ENCODE measurements around the gene DCTPP1.
"Not testable (repeated sequence)": the region's sequence is repeated elsewhere in the genome, so short reads cannot be mapped to it uniquely, and the experiment has no call there.

The DCTPP1 gene
- 5.6 to 9.5 (median 8.7) reads per million in 3 donors for total RNA-seq

- H3K4me1 ChIP-seq (ENCODE audit: control insufficient read depth, insufficient read depth, low read length, poor library complexity, severe bottlenecking) = peaks cover 7% of the 10 kb centered on the region
- peak within 1 kb of the TSS; percentile 71 for H3K27ac ChIP-seq (ENCODE audit: insufficient read depth, low read length, poor library complexity, severe bottlenecking)
- H3K4me3 ChIP-seq (ENCODE audit: insufficient read depth, low read depth, low read length, poor library complexity, severe bottlenecking) = peak within 1 kb of the TSS; percentile 64
- no peaks in the 10 kb centered on the region for H3K27me3 ChIP-seq (replicated peaks; ENCODE audit: control insufficient read depth, insufficient read depth, low read length, poor library complexity, severe bottlenecking)
- peak; percentile 93 to 96 (median 94) for DNase-seq
- no peaks in the 10 kb centered on the region for H3K9me3 ChIP-seq (ENCODE audit: control insufficient read depth, low read length)
- H3K36me3 ChIP-seq (ENCODE audit: control insufficient read depth, insufficient read depth, low read length) = no peaks in the 10 kb centered on the region
Measured at GRCh38 chr16:30429678-30430427, at the start of gene DCTPP1. Gene DCTPP1, minus strand, starts transcription at chr16:30430030. Its CDS starts 50 bp downstream, at chr16:30429980.

DNA sequence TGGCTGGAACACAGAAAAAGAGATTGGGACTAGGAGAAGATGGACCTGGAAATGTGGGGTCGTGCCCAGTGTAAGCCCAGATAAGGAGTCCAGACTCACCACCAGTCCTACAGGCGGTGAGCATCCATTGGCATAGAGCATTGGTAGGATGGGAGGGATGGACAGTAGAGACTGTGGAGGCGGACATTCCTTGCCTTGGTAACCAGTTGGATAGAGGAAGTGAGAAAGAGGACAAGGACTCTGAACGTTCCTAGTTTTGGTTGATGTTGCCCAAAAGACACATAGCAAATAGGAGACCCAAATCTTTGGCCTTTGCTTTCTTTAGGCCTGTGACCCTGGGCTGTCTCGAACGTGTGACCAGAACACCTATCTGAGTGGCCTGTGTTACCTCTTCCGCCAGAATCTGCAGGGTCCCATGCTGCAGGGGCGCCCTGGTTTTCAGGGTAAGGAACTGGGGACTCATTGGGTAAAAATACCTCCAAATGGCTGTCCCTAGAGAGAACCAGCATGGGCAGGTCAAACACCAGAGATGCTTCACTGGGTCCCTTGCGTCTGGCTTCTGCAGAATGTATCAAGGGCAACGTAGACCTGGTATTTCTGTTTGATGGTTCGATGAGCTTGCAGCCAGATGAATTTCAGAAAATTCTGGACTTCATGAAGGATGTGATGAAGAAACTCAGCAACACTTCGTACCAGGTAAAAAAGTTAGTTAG lies 49.1 kb upstream of the DCTPP1 start:
- no peak overlapping the region for H3K27ac ChIP-seq (ENCODE audit: insufficient read depth, low read length, poor library complexity, severe bottlenecking)
- no peak overlapping the region for H3K4me3 ChIP-seq (ENCODE audit: insufficient read depth, low read depth, low read length, poor library complexity, severe bottlenecking)
- DNase-seq = no peak
- peaks cover 61% of the 10 kb centered on the region for H3K36me3 ChIP-seq (ENCODE audit: control insufficient read depth, insufficient read depth, low read length)
- H3K27me3 ChIP-seq (replicated peaks; ENCODE audit: control insufficient read depth, insufficient read depth, low read length, poor library complexity, severe bottlenecking) = no peaks in the 10 kb centered on the region
- H3K9me3 ChIP-seq (ENCODE audit: control insufficient read depth, low read length) = no peaks in the 10 kb centered on the region
- H3K4me1 ChIP-seq (ENCODE audit: control insufficient read depth, insufficient read depth, low read length, poor library complexity, severe bottlenecking) = peaks cover 23% of the 10 kb centered on the region

- not testable (repeated sequence) for H3K9me3 ChIP-seq (ENCODE audit: control insufficient read depth, low read length); H3K27me3 ChIP-seq (replicated peaks; ENCODE audit: control insufficient read depth, insufficient read depth, low read length, poor library complexity, severe bottlenecking); H3K4me3 ChIP-seq (ENCODE audit: insufficient read depth, low read depth, low read length, poor library complexity, severe bottlenecking); DNase-seq
- Histone ChIP-seq H3K4me1 (ENCODE audit: control insufficient read depth, insufficient read depth, low read length, poor library complexity, severe bottlenecking) (peaks cover 31% of the 10 kb centered on the region), H3K36me3 (ENCODE audit: control insufficient read depth, insufficient read depth, low read length) (peaks cover 50% of the 10 kb centered on the region), H3K27ac (ENCODE audit: insufficient read depth, low read length, poor library complexity, severe bottlenecking) (peak overlapping the region; percentile 12)
Measured at GRCh38 chr16:30477773-30478172, 47.9 kb upstream of the DCTPP1 start.

DNA sequence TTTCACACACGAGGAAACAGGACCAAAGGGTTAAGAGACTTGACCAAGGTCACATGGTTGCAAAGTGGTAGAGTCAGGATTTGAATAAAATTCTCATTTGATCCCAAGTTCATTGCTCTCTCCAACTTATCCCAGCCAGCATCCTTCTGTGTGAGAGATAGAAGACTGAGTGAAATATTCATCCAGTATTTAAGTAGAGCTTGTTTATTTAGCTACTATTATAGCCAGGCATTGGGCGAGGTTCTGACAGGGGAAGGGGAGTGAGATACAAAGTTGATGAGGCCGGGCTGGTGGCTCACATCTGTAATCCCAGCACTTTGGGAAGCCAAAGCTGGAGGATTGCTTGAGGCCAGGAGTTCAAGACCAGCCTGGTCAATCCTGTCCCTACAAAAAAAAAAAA lies 47.2 kb upstream of the DCTPP1 start:
- peaks cover 34% of the 10 kb centered on the region for H3K4me1 ChIP-seq (ENCODE audit: control insufficient read depth, insufficient read depth, low read length, poor library complexity, severe bottlenecking)
- no peak for DNase-seq
- peaks cover 42% of the 10 kb centered on the region for H3K36me3 ChIP-seq (ENCODE audit: control insufficient read depth, insufficient read depth, low read length)
- H3K27ac ChIP-seq (ENCODE audit: insufficient read depth, low read length, poor library complexity, severe bottlenecking) = peak overlapping the region; percentile 26
- H3K9me3 ChIP-seq (ENCODE audit: control insufficient read depth, low read length) = no peaks in the 10 kb centered on the region
- H3K27me3 ChIP-seq (replicated peaks; ENCODE audit: control insufficient read depth, insufficient read depth, low read length, poor library complexity, severe bottlenecking) = no peaks in the 10 kb centered on the region
- no peak overlapping the region for H3K4me3 ChIP-seq (ENCODE audit: insufficient read depth, low read depth, low read length, poor library complexity, severe bottlenecking)

- peaks cover 21% of the 10 kb centered on the region for H3K36me3 ChIP-seq (ENCODE audit: control insufficient read depth, insufficient read depth, low read length)
- H3K9me3 ChIP-seq (ENCODE audit: control insufficient read depth, low read length) = no peaks in the 10 kb centered on the region
- no peaks in the 10 kb centered on the region for H3K27me3 ChIP-seq (replicated peaks; ENCODE audit: control insufficient read depth, insufficient read depth, low read length, poor library complexity, severe bottlenecking)
- peaks cover 46% of the 10 kb centered on the region for H3K4me1 ChIP-seq (ENCODE audit: control insufficient read depth, insufficient read depth, low read length, poor library complexity, severe bottlenecking)
- peak overlapping the region; percentile 51 for H3K4me3 ChIP-seq (ENCODE audit: insufficient read depth, low read depth, low read length, poor library complexity, severe bottlenecking)
- H3K27ac ChIP-seq (ENCODE audit: insufficient read depth, low read length, poor library complexity, severe bottlenecking) = peak overlapping the region; percentile 84
- DNase-seq = no peak
Measured at GRCh38 chr16:30474684-30475083, 44.9 kb upstream of the DCTPP1 start.

GRCh38 chr16:30474074-30474452 lies 44.2 kb upstream of the DCTPP1 start:
- Histone ChIP-seq H3K4me3 (ENCODE audit: insufficient read depth, low read depth, low read length, poor library complexity, severe bottlenecking) (peak overlapping the region; percentile 51), H3K27me3 (replicated peaks; ENCODE audit: control insufficient read depth, insufficient read depth, low read length, poor library complexity, severe bottlenecking) (no peaks in the 10 kb centered on the region), H3K4me1 (ENCODE audit: control insufficient read depth, insufficient read depth, low read length, poor library complexity, severe bottlenecking) (peaks cover 45% of the 10 kb centered on the region), H3K27ac (ENCODE audit: insufficient read depth, low read length, poor library complexity, severe bottlenecking) (peak overlapping the region; percentile 84), H3K9me3 (ENCODE audit: control insufficient read depth, low read length) (no peaks in the 10 kb centered on the region), H3K36me3 (ENCODE audit: control insufficient read depth, insufficient read depth, low read length) (peaks cover 16% of the 10 kb centered on the region)
- no peak for DNase-seq

DNA sequence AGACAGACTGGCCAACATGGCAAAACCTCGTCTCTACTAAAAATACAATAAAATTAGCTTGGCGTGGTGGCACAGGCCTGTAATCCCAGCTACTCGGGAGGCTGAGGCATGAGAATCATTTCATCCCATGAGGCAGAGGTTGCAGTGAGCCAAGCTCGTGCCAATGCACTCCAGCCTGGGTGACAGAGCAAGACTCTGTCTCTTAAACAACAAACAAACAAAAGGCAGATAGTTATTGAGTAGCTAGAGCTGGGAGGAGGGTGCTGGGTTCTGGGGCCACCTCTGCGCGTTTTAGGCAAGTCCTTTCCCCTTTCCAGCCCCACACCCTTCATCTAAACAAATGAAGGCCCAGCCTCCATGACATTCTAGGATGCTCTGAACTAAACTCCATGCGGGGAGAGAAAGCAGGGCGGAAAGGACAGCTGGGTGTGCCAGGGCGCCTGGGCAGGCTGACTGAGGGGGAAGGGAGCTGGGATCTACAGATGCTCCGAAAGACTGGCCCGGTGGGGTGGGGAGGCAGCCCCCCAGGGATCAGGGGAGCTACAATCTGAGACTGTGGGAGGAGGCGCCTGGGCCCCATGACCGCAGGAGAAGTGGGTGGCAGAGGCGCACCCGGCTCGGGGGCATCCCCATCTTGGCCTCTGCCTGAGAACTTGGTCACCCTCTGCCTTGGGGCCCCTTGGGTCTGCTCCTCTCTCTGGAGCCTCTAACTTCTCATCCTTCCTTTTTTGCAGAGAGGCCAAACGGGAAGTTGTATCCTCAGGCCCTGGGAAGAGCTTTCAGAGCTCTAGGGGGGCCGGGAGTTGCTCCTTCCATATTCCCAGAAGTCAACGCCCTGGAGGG lies 43.6 kb upstream of the DCTPP1 start:
- Histone ChIP-seq H3K36me3 (ENCODE audit: control insufficient read depth, insufficient read depth, low read length) (peaks cover 11% of the 10 kb centered on the region), H3K4me3 (ENCODE audit: insufficient read depth, low read depth, low read length, poor library complexity, severe bottlenecking) (peak overlapping the region; percentile 51), H3K27me3 (replicated peaks; ENCODE audit: control insufficient read depth, insufficient read depth, low read length, poor library complexity, severe bottlenecking) (no peaks in the 10 kb centered on the region), H3K9me3 (ENCODE audit: control insufficient read depth, low read length) (no peaks in the 10 kb centered on the region), H3K4me1 (ENCODE audit: control insufficient read depth, insufficient read depth, low read length, poor library complexity, severe bottlenecking) (peaks cover 45% of the 10 kb centered on the region), H3K27ac (ENCODE audit: insufficient read depth, low read length, poor library complexity, severe bottlenecking) (peak overlapping the region; percentile 84)
- peak; percentile 20 to 32 (median 28) for DNase-seq

GRCh38 chr16:30472328-30472942 lies 42.6 kb upstream of the DCTPP1 start, which contains the start of gene ITGAL:
Gene ITGAL, plus strand, starts transcription at chr16:30472742. Its CDS starts 96 bp downstream, at chr16:30472838.
- Histone ChIP-seq H3K9me3 (ENCODE audit: control insufficient read depth, low read length) (no peaks in the 10 kb centered on the region), H3K4me3 (ENCODE audit: insufficient read depth, low read depth, low read length, poor library complexity, severe bottlenecking) (peak within 1 kb of the TSS; percentile 51), H3K4me1 (ENCODE audit: control insufficient read depth, insufficient read depth, low read length, poor library complexity, severe bottlenecking) (peaks cover 44% of the 10 kb centered on the region), H3K27me3 (replicated peaks; ENCODE audit: control insufficient read depth, insufficient read depth, low read length, poor library complexity, severe bottlenecking) (no peaks in the 10 kb centered on the region), H3K36me3 (ENCODE audit: control insufficient read depth, insufficient read depth, low read length) (peaks cover 11% of the 10 kb centered on the region), H3K27ac (ENCODE audit: insufficient read depth, low read length, poor library complexity, severe bottlenecking) (peak within 1 kb of the TSS; percentile 84)
- peak; percentile 72 to 83 (median 73) for DNase-seq

DNA sequence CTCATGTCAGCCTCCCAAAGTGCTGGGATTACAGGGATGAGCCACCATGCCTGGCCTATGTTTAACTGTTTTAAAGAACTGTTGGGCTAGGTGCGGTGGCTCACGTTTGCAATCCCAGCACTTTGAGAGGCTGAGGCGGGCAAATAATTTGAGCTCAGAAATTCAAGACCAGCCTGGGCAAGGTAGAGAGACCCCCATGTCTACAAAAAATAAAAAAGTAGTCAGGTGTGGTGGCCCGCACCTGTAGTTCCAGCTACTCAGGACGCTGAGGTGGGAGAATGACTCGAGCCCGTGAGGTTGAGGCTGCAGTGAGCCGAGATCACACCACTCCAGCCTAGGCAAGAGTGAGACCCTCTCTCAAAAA lies 40.8 kb upstream of the DCTPP1 start:
- Histone ChIP-seq H3K27me3 (replicated peaks; ENCODE audit: control insufficient read depth, insufficient read depth, low read length, poor library complexity, severe bottlenecking) (no peaks in the 10 kb centered on the region), H3K4me1 (ENCODE audit: control insufficient read depth, insufficient read depth, low read length, poor library complexity, severe bottlenecking) (peaks cover 39% of the 10 kb centered on the region), H3K4me3 (ENCODE audit: insufficient read depth, low read depth, low read length, poor library complexity, severe bottlenecking) (no peak overlapping the region), H3K36me3 (ENCODE audit: control insufficient read depth, insufficient read depth, low read length) (peaks cover 5% of the 10 kb centered on the region), H3K27ac (ENCODE audit: insufficient read depth, low read length, poor library complexity, severe bottlenecking) (peak overlapping the region; percentile 66), H3K9me3 (ENCODE audit: control insufficient read depth, low read length) (no peaks in the 10 kb centered on the region)
- DNase-seq = no peak

Measured in effector memory CD4-positive, alpha-beta T cell (primary cell).